BE2C (cell line): ENCODE measurements around the gene GSG1L.
"Not testable (repeated sequence)": the region's sequence is repeated elsewhere in the genome, so short reads cannot be mapped to it uniquely, and the experiment has no call there.

ENCODE experiments used
- DNase-seq: peaks from one replicate; pipeline ENCODE4 v3.0.0-alpha.2; 2020
- H3K27me3 ChIP-seq: fragments of 250-450 bp; sonication (Bioruptor Pico); 2 replicates; pipeline ENCODE4 v1.5.1; 2020; ENCODE audit warnings: mild to moderate bottlenecking
- H3K36me3 ChIP-seq: fragments of 250-450 bp; sonication (Bioruptor Pico); 2 replicates; pipeline ENCODE4 v1.5.1; 2020; ENCODE audit warnings: mild to moderate bottlenecking
- H3K4me1 ChIP-seq: fragments of 250-450 bp; sonication (Bioruptor Pico); 2 replicates; pipeline ENCODE4 v1.5.1; 2020
- H3K4me3 ChIP-seq: 2 replicates; pipeline ENCODE4 v1.5.1; 2011; ENCODE audit warnings: low read depth, low read length
- H3K9me3 ChIP-seq: fragments of 250-450 bp; sonication (Bioruptor Pico); 2 replicates; pipeline ENCODE4 v1.5.1; 2020
- CTCF ChIP-seq: IDR thresholded peaks from 2 replicates; pipeline ENCODE4 v1.5.1; 2012; ENCODE audit warnings: mild to moderate bottlenecking, low read depth, low read length

The GSG1L gene

GRCh38 chr16:27982184-27982583, 81.3 kb downstream of the GSG1L start:
- no peak for TF ChIP-seq CTCF

GRCh38 chr16:27980919-27981700, 82.4 kb downstream of the GSG1L start:
- no peaks in the 10 kb centered on the region for H3K4me1 ChIP-seq
- TF ChIP-seq CTCF = no peak
- no peaks in the 10 kb centered on the region for H3K36me3 ChIP-seq
- no peaks in the 10 kb centered on the region for H3K27me3 ChIP-seq
- H3K9me3 ChIP-seq = no peaks in the 10 kb centered on the region
- H3K4me3 ChIP-seq = no peak overlapping the region
- DNase-seq = no peak

More at GRCh38 chr16:27982184-27982583, 81.3 kb downstream of the GSG1L start:
- no peaks in the 10 kb centered on the region for H3K4me1 ChIP-seq
- no peaks in the 10 kb centered on the region for H3K27me3 ChIP-seq
- no peaks in the 10 kb centered on the region for H3K36me3 ChIP-seq
- no peak overlapping the region for H3K4me3 ChIP-seq
- DNase-seq = peak; percentile 36
- no peaks in the 10 kb centered on the region for H3K9me3 ChIP-seq

GRCh38 chr16:27980076-27980775, 83.3 kb downstream of the GSG1L start:
- no peaks in the 10 kb centered on the region for H3K27me3 ChIP-seq
- no peak for DNase-seq
- no peaks in the 10 kb centered on the region for H3K9me3 ChIP-seq
- H3K4me3 ChIP-seq = no peak overlapping the region
- H3K36me3 ChIP-seq = no peaks in the 10 kb centered on the region
- H3K4me1 ChIP-seq = no peaks in the 10 kb centered on the region
- no peak for TF ChIP-seq CTCF

GRCh38 chr16:27979668-27980067, 83.8 kb downstream of the GSG1L start:
- H3K36me3 ChIP-seq, H3K4me3 ChIP-seq, DNase-seq, H3K9me3 ChIP-seq, H3K27me3 ChIP-seq, H3K4me1 ChIP-seq: not testable (repeated sequence)

GRCh38 chr16:27978876-27979275, 84.6 kb downstream of the GSG1L start:
- DNase-seq = no peak
- Histone ChIP-seq H3K9me3 (no peaks in the 10 kb centered on the region), H3K27me3 (no peaks in the 10 kb centered on the region), H3K36me3 (no peaks in the 10 kb centered on the region), H3K4me3 (no peak overlapping the region), H3K4me1 (no peaks in the 10 kb centered on the region)
- no peak for TF ChIP-seq CTCF

GRCh38 chr16:27977966-27978365, 85.5 kb downstream of the GSG1L start:
- H3K9me3 ChIP-seq = no peaks in the 10 kb centered on the region
- DNase-seq = no peak
- H3K4me1 ChIP-seq = no peaks in the 10 kb centered on the region
- H3K4me3 ChIP-seq = no peak overlapping the region
- no peaks in the 10 kb centered on the region for H3K27me3 ChIP-seq
- H3K36me3 ChIP-seq = no peaks in the 10 kb centered on the region
- TF ChIP-seq CTCF = no peak
